ENCODE measurements around the gene DDX47. TPM values are rescaled to one million over a fixed set of nuclear protein-coding genes. Genes with fewer than 3 reads are reported as not detected.

Gene DDX47
- total and polyA plus RNA-seq, 2 experiments from 2014 or later: 54.0 to 90.8 TPM

DNA sequence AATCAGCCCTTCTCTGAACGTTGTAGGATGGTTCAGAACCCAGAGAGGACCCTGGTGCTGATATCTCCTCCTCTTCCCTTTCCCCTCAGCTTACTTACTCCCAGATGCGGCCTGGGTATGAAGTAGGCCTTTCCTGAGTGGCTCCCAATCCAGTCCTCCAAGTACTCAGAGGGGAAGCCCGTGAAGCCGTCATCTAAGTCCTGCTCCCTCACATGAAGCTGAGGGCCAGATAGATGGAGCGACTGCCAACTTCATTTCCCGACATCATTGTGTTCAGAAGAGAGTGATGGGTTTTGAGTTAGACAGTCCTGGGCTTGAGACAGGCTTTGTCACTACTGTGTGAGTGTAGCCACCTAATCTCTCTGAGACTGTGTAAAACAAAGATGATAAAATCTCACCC is 25.0 kb upstream of the DDX47 start (continued):
- TF ChIP-seq, protein P1, sequence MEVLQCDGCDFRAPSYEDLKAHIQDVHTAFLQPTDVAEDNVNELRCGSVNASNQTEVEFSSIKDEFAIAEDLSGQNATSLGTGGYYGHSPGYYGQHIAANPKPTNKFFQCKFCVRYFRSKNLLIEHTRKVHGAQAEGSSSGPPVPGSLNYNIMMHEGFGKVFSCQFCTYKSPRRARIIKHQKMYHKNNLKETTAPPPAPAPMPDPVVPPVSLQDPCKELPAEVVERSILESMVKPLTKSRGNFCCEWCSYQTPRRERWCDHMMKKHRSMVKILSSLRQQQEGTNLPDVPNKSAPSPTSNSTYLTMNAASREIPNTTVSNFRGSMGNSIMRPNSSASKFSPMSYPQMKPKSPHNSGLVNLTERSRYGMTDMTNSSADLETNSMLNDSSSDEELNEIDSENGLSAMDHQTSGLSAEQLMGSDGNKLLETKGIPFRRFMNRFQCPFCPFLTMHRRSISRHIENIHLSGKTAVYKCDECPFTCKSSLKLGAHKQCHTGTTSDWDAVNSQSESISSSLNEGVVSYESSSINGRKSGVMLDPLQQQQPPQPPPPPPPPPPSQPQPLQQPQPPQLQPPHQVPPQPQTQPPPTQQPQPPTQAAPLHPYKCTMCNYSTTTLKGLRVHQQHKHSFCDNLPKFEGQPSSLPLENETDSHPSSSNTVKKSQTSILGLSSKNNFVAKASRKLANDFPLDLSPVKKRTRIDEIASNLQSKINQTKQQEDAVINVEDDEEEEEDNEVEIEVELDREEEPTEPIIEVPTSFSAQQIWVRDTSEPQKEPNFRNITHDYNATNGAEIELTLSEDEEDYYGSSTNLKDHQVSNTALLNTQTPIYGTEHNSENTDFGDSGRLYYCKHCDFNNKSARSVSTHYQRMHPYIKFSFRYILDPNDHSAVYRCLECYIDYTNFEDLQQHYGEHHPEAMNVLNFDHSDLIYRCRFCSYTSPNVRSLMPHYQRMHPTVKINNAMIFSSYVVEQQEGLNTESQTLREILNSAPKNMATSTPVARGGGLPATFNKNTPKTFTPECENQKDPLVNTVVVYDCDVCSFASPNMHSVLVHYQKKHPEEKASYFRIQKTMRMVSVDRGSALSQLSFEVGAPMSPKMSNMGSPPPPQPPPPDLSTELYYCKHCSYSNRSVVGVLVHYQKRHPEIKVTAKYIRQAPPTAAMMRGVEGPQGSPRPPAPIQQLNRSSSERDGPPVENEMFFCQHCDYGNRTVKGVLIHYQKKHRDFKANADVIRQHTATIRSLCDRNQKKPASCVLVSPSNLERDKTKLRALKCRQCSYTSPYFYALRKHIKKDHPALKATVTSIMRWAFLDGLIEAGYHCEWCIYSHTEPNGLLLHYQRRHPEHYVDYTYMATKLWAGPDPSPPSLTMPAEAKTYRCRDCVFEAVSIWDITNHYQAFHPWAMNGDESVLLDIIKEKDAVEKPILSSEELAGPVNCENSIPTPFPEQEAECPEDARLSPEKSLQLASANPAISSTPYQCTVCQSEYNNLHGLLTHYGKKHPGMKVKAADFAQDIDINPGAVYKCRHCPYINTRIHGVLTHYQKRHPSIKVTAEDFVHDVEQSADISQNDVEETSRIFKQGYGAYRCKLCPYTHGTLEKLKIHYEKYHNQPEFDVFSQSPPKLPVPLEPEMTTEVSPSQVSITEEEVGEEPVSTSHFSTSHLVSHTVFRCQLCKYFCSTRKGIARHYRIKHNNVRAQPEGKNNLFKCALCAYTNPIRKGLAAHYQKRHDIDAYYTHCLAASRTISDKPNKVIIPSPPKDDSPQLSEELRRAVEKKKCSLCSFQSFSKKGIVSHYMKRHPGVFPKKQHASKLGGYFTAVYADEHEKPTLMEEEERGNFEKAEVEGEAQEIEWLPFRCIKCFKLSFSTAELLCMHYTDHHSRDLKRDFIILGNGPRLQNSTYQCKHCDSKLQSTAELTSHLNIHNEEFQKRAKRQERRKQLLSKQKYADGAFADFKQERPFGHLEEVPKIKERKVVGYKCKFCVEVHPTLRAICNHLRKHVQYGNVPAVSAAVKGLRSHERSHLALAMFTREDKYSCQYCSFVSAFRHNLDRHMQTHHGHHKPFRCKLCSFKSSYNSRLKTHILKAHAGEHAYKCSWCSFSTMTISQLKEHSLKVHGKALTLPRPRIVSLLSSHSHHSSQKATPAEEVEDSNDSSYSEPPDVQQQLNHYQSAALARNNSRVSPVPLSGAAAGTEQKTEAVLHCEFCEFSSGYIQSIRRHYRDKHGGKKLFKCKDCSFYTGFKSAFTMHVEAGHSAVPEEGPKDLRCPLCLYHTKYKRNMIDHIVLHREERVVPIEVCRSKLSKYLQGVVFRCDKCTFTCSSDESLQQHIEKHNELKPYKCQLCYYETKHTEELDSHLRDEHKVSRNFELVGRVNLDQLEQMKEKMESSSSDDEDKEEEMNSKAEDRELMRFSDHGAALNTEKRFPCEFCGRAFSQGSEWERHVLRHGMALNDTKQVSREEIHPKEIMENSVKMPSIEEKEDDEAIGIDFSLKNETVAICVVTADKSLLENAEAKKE (CRISPR knock-in tag; IDR thresholded peaks at IDR 0.05): no peak
- no peak for TF ChIP-seq EZH2 (IDR thresholded peaks at IDR 0.05; ENCODE audit: low read depth, unreplicated experiment)
- TF ChIP-seq ZNF114 (CRISPR knock-in tag; IDR thresholded peaks at IDR 0.05): no peak
- TF ChIP-seq ZNF331 (CRISPR knock-in tag; IDR thresholded peaks at IDR 0.05; ENCODE audit: low read depth): no peak
- no peak for TF ChIP-seq POLR2AphosphoS5 (IDR thresholded peaks at IDR 0.05; ENCODE audit: low read depth)
- TF ChIP-seq CREB1 (CRISPR knock-in tag; IDR thresholded peaks at IDR 0.05; ENCODE audit: low read depth): no peak

DNA sequence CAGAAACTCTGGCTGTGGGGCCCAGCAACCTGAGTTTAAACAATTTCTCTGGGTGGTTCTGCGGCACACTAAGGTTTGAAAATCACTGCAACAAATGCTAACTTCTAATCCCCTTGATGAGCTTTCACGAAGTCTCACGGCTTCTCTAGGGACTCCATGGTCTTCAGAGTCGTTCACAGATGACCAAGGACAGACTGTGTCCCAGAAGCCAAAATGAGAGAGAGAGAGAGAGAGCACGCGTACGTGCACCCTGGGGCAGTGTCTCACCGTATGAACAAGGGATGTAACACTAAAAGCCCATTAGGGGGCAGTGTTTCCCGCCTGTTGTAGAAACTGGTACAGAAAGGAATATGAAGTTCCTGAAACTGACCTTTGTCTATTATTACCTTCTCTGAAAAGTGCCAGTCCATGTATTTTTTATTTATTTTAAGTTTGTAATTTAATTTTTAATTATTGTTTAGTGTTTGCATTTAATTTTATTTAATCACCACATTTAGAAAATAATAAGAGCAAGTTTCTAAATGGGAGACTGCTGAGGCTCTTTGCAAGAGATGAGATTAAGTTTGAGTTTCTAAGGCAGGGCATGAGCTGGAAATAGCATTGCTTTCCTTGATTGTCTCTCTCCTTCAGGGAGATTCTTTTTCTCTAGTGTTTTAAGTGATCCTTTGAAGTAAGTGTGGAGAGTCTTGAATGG is 24.3 kb upstream of the DDX47 start:
- H3K79me2 ChIP-seq (replicated peaks; ENCODE audit: insufficient read depth): no peaks in the 10 kb centered on the region
- H3F3A ChIP-seq (replicated peaks; ENCODE audit: low read depth): peaks cover 6% of the 10 kb centered on the region; the same call in 1 of the 2 replicates
- no peaks in the 10 kb centered on the region for H3K36me3 ChIP-seq (ENCODE audit: insufficient read depth)
- H3K36me3 Mint-ChIP-seq (ENCODE audit: low read depth): peaks cover 4% of the 10 kb centered on the region; the same call in 2 of the 3 replicates
- peak; percentile 90 for DNase-seq (ENCODE audit: low spot score)
- peak; percentile 60 for ATAC-seq
- peaks cover 15% of the 10 kb centered on the region for H3K4me1 ChIP-seq (ENCODE audit: insufficient read depth)
- no peaks in the 10 kb centered on the region for H4K20me1 ChIP-seq (replicated peaks; ENCODE audit: insufficient read depth)
- H3K4me3 ChIP-seq: no peak overlapping the region
- H2AFZ ChIP-seq: no peak overlapping the region
- peaks cover 35% of the 10 kb centered on the region for H3K27me3 Mint-ChIP-seq (ENCODE audit: insufficient read depth, low read depth, poor library complexity)
- H3K27ac Mint-ChIP-seq: no peak overlapping the region
- no peak overlapping the region for H3K27ac ChIP-seq (ENCODE audit: low read depth)
- H3K9me3 Mint-ChIP-seq: peaks cover 9% of the 10 kb centered on the region; the same call in 1 of the 3 replicates
- peaks cover 31% of the 10 kb centered on the region for H3K27me3 ChIP-seq (ENCODE audit: insufficient read depth)
- no peak overlapping the region for H3K4me3 Mint-ChIP-seq
- H3K4me2 ChIP-seq: no peak overlapping the region
- TF ChIP-seq, protein P2, sequence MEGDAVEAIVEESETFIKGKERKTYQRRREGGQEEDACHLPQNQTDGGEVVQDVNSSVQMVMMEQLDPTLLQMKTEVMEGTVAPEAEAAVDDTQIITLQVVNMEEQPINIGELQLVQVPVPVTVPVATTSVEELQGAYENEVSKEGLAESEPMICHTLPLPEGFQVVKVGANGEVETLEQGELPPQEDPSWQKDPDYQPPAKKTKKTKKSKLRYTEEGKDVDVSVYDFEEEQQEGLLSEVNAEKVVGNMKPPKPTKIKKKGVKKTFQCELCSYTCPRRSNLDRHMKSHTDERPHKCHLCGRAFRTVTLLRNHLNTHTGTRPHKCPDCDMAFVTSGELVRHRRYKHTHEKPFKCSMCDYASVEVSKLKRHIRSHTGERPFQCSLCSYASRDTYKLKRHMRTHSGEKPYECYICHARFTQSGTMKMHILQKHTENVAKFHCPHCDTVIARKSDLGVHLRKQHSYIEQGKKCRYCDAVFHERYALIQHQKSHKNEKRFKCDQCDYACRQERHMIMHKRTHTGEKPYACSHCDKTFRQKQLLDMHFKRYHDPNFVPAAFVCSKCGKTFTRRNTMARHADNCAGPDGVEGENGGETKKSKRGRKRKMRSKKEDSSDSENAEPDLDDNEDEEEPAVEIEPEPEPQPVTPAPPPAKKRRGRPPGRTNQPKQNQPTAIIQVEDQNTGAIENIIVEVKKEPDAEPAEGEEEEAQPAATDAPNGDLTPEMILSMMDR (conservative IDR thresholded peaks at IDR 0.05; ENCODE audit: low read depth in 2 of 2): peak; percentile 71 to 72
- no peak for TF ChIP-seq JUNB (IDR thresholded peaks at IDR 0.05; ENCODE audit: unreplicated experiment)
- TF ChIP-seq, protein P3, sequence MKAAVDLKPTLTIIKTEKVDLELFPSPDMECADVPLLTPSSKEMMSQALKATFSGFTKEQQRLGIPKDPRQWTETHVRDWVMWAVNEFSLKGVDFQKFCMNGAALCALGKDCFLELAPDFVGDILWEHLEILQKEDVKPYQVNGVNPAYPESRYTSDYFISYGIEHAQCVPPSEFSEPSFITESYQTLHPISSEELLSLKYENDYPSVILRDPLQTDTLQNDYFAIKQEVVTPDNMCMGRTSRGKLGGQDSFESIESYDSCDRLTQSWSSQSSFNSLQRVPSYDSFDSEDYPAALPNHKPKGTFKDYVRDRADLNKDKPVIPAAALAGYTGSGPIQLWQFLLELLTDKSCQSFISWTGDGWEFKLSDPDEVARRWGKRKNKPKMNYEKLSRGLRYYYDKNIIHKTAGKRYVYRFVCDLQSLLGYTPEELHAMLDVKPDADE (IDR thresholded peaks at IDR 0.05): no peak
- peaks cover 35% of the 10 kb centered on the region for H3K4me1 Mint-ChIP-seq
- peaks cover 8% of the 10 kb centered on the region; the same call in 1 of the 2 replicates for H3K9me2 ChIP-seq (ENCODE audit: insufficient read depth)

Data from GM23338 (cell line).